SIG-M5 treated with dmso at 0.1 percent for 504 hours (cell line): ENCODE measurements around the gene OMD.

ENCODE experiments used
- DNase-seq: peaks from one replicate; lab custom pipeline; 2025; ENCODE audit not compliant: unreplicated experiment; lab: John Stamatoyannopoulos, UW

Gene OMD

DNA sequence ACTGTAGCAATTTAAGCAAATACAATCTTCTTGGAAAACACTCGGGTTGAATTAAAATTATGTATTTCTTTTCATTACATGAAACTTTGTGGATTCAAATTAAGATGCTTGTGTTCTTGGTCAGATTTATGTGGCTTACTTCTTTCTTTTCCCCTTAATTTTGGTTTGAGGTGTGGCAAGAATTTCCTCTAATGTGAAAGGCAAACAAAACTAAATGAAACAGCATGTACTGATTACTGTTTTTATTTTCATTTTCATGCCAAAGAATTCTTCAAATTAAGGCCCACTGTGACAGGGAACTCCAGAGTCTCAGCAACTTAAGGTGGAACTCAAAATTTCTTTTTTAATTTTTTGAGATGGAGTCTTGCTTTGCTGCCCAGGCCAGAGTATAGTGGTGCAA, at the start of gene OMD:
TSS of gene OMD (minus strand) at position 132 of the 400 bp plus-strand sequence. CDS start 6,913 bp downstream, outside the sequence.
- DNase-seq: no peak

- no peak for DNase-seq
Measured at GRCh38 chr9:92468206-92468605, 43.9 kb upstream of the OMD start.

- no peak for DNase-seq
Measured at GRCh38 chr9:92467511-92467910, 43.2 kb upstream of the OMD start.

DNA sequence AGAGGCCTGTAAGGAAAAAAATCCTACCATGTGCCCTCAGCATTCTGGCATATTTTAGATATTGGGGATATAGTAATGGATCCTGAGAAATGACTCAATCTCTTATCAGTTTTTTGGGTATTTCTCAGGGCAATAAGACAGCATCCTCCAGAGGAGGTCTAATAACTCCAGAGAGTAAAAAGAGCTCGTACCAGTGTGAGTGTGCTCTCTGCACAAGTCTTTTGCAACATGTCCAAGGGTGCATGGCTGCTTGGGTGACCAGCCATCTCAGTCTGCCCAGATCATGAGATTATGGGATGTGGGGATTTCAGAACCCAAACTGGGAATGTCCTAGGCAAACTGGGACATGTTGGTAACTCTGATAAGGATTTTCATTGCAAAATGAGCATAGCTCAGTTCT, 42.8 kb upstream of the OMD start:
- DNase-seq: no peak

GRCh38 chr9:92463984-92464383, 39.7 kb upstream of the OMD start:
- no peak for DNase-seq

DNA sequence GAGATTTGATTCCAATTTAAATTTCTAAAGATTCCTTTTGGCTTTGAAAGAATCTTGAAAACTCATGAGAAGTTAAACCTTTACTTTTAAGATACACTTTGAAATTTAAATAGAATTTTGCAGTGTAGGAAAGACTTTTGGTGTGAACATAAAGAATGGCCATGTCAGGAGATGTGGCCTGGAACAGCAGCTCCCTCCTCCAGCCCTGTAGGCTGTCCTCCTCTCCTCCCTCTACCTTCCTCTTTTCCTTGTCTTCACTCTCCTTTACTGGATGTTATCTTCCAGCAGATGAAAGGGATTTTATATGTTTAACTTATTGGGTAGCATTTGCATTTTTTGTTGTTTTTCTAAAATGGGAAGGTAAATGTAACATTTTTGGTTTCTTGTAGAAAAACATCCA, 39.1 kb upstream of the OMD start:
- DNase-seq: no peak

DNA sequence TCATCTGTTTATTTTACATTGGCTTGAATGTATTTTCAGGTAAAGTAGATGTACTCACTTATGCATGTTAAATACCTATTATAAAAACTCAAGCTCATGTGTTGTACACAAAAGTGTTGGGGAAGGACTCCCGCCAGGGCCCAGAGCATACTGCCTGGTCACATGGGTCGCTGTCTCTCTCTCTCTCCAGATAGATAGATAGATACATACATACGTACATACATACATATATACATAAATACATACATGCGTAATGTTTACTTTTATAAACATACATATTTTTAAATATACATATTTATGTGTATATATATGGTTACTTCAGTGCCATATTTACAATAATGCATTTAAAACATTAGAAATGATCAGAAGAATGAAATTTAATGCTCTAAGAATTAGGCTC, 33.3 kb upstream of the OMD start:
- DNase-seq: no peak

DNA sequence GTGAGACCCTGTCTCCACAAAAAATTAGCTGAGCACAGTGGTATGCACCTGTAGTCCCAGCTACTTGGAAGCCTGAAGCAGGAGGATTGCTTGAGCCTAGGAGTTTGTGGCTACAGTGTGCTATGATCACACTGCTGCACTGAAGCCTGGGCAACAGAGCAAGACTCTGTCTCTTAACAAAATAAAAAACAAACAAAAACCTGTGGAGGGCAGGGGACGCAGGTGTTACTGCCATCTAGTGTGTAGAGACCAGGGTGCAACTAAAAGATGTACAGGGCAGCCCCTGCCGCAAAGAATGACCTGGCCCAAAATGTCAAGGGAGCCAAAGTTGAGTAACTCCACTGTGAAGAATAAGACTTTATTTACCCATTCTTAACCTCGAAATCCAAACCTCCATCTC, 30.9 kb upstream of the OMD start:
- no peak for DNase-seq

- DNase-seq: no peak
Measured at GRCh38 chr9:92446536-92446935, 22.3 kb upstream of the OMD start.

- no peak for DNase-seq
Measured at GRCh38 chr9:92444841-92445240, 20.6 kb upstream of the OMD start.

DNA sequence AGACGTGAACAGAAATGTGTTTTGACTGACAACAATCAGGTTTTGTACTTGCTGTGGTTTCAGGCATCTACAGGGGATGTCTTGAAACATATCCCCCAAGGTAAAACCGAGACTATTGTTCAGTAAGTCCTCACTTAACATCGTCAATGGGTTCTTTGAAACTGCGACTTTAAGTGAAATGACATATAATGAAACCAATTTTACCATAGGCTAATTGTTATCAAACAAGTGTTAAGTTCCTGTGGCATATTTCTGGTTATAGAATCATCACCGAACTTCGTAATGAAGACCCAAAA, 16.4 kb upstream of the OMD start:
- no peak for DNase-seq

- DNase-seq: no peak
Measured at GRCh38 chr9:92439921-92440750, 15.9 kb upstream of the OMD start.

DNA sequence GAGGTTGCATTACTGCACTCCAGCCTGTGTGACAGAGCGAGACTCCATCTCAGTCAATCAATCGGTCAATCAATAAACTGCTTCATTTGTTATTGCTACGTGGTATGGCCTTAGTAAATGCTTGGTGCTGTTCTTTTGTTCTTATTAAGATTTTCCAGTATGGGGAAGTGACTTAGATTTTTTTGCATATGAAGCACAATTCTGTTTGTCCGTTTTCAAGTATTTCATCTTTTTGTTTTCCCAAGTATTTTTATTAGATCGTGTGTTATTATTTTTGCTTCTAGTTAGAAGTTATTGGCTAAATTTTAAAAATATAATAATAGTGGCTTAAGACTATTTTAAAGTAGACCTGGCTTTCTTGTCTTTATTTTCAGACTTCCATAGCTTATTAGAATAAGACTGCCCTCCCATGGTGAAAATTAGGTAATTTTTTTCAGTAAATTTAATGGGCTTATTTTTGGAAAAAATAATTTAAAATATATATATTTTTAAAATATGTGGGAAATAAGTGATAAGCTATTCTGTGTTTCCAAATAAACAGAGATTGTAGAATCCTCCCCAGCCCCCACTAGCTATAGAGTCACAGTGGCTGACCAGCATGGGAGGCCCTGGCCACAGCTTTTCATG, 14.7 kb upstream of the OMD start:
- DNase-seq: no peak

GRCh38 chr9:92435263-92435662, 11.0 kb upstream of the OMD start:
- no peak for DNase-seq

GRCh38 chr9:92432972-92433548, 8.8 kb upstream of the OMD start:
- no peak for DNase-seq

- DNase-seq: no peak
Measured at GRCh38 chr9:92432350-92432749, 8.1 kb upstream of the OMD start.

DNA sequence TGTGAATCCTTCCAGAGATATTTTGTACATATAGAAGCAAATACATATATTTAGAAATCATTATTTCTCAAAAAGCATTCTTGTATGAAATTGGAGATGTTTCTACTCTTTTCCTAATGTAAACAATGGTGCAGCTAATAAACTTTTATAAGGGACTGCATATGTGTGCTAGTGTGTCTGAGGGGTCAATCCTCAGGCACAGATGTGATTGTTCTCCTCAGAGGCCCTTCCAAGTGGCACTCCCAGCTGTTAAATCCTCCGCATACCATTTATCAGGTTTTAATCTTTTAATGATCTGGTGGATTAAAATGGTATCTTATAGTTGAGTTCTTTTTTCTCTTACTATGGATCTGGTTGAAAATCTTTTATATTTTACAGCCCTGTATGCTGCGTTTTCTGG, 5.6 kb upstream of the OMD start:
- no peak for DNase-seq

GRCh38 chr9:92426501-92427145, 2.4 kb upstream of the OMD start:
- DNase-seq: no peak

- DNase-seq: no peak
Measured at GRCh38 chr9:92425474-92425873, 1.2 kb upstream of the OMD start.

DNA sequence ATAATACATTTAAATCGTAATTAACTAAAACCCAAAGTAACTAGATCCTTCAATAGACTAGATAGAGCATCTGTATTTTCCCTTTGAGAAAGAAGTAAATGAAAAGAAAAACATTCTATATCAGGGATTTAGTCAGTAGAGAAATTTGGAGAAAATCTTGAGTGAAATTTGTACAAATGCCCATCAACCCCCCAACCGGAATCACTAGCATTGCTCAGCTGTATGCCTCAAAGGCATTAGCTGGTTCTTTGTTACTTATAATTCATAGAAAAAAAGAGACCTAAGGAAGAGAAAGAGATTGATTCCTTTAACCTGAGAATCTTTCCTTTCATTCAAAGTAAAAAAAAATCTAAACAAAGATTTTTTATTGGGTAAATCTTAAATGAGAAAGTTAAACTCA, 659 bp downstream of the OMD start:
- no peak for DNase-seq

- DNase-seq: peak; percentile 16
Measured at GRCh38 chr9:92422611-92423338, 1.5 kb downstream of the OMD start.
